CD4-positive, alpha-beta T cell treated with Interleukin-2 at 100 ng/mL for 4 hours (primary cell): ENCODE data around the gene RUNX3.

Experiments
- DNase-seq: peaks from one replicate; pipeline ENCODE4 v3.0.0-alpha.2; 2020; ENCODE audit warnings: low spot score

Gene RUNX3

GRCh38 chr1:24946861-24947658, 17.0 kb upstream of the RUNX3 start:
- DNase-seq, result no peak

GRCh38 chr1:24945354-24946326, 15.6 kb upstream of the RUNX3 start:
- no peak for DNase-seq

GRCh38 chr1:24944318-24944717, 14.2 kb upstream of the RUNX3 start:
- DNase-seq, result no peak

DNA sequence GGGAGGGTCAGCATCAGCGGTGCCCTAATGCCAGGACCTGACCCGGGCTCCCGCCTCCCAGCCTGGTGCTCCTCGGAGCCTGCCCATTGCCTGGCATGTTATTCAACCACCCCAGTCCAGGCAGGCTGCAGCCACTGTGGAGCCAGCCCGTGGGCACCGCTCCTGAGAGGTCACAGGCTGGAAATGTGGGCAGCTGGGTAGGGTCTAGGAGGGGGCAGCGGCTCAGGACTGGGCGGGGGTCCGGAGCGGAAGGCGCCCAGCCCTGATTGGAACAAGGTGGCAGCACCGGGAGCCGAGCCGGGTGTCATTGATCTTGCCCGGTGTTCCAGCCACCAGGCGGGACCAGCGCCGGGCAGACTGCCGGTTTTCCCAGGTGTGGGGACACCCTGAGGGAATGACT, 12.7 kb upstream of the RUNX3 start:
- DNase-seq, result no peak

GRCh38 chr1:24941564-24941963, 11.5 kb upstream of the RUNX3 start:
- DNase-seq, result no peak

DNA sequence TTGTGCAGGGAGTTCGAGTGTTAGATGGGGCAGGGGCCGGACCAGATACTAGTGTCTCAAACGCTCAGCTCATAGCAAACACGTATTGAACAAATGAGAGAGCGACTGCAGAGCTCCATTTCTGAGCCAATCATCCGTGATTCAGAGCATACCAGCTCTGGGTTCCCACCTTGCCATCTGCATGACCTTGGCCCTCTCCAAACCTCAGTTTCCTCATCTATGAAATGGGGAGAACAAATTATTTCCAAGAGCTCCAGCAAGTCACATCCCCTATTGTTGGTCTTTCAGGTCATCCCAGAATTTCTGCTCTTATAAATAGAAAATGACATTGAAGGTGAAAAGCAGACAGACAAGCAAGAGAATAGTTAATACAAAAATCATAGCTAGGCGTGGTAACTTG, 10.2 kb upstream of the RUNX3 start:
- no peak for DNase-seq

- DNase-seq, result no peak
These were observed 9.7 kb upstream of the RUNX3 start for GRCh38 chr1:24939675-24940193.

DNA sequence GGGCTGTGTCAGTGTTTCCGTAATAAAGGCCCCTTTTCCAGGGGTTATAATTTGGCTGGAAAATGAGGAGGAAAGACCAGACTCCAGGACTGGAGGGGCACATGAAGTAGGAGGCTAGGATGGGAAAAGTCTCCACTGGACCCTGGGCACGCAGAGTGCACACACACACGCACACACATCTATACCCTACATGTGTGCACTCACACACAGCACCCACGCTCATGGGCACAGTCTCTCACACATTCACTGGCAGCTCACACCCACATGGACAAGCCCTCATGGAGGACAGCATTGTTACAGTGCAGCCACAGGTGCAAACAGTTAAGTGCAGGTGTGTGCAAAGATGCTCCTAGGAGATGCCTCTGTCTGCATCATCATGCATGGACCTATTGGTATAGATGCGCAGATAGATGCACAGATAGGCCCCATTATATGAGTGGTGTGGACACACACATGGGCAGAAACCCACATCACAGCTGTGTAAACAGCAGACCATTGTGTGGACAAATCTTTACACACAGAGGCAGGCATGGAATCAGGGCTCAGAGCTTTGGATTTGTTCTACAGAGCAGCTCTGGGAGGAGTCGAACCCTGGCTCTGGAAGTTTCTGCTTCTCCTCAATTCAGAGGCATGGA, 9.1 kb upstream of the RUNX3 start:
- no peak for DNase-seq

GRCh38 chr1:24938276-24938675, 8.2 kb upstream of the RUNX3 start:
- no peak for DNase-seq

GRCh38 chr1:24936684-24937083, 6.6 kb upstream of the RUNX3 start:
- no peak for DNase-seq

DNA sequence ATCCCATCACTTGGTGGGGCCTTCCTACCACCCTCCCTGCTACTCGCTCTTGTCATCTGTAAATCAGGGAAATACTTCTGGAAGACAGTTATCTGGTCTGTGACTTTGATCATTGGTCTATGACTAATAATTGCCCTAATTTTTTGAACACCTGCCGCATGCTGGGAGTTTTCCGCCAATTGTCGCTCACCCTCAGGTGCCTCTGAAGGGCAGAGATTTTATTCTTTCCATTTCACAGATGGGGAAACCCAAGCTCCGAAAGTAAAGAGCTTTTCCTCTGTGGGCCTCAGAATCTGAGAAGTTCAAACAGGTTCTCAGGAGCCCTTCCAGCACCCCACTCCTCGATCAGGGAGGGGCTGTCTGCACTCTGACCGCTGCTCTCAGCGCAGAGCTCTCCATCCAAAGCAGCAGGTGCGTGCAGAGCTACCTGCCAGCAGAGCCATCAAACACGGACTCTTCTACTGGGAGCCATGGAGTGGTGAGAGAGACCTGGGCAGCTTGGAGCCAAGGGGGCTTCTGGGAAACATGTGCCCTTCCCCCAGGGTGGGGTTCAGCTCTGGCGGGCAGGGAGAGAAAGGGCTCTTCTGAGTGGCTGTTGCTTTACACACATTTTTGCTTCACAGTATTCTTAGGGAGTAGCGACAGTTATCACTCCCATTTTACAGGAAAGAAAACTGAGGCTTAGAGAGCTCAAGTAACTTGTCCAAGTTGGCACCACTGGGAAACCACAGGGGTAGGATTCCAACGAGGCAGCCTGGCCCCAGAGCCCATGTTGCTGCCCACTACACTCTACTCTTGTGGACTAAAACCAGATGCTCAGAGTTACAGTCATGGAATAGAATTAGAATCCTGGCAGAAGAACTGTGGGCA, 5.8 kb upstream of the RUNX3 start:
- no peak for DNase-seq

DNA sequence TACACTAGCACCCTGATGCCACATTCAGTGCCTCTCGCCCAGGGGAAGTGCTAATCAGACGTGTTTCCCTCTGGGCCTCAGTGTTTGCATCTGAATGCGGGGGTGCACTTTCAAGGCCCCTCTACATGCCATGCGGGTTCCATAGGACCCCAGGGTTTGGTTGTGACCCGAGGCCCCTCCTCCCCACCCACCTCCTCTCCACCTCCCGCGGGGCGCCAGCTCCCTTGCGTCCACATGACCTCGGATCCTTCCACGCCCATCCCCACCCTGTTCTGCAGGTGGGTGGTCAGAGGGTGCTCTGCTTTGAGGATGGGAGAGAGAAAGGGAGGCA, 5.1 kb upstream of the RUNX3 start:
- no peak for DNase-seq

GRCh38 chr1:24934310-24935195, 4.5 kb upstream of the RUNX3 start:
- DNase-seq, result no peak

GRCh38 chr1:24933468-24933867, 3.4 kb upstream of the RUNX3 start:
- DNase-seq, result no peak

DNA sequence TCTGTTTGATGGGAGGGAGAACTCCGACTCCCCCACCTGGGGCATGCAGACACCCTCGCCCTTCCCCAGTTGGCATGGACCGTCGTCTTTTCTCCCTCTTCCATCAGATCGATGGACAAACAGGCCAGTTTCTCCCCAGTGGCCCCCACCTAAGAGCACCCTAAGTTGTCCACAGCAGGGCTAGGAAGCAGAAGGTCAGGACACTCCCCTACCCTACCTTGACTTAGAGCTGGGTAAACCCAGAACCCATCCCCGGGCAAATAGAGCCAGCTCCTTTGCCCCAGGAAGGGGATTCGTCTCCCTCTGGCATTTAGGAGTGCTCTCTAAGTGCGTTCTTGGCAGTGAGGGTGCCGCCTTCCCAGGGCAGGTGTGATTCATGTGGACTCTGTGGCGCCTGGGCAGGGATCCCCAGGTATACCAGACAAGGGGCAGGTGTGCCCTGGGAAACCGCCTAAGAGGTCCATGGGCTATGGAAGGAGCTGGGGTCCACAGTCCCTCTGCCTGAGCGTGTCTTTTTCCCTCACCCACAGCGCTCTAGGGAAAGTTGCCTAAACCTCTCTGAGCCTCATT, 2.7 kb upstream of the RUNX3 start:
- DNase-seq, result no peak

- peak; percentile 63 for DNase-seq
These were observed 2.2 kb upstream of the RUNX3 start for GRCh38 chr1:24932284-24932683.

GRCh38 chr1:24931468-24932231, 1.6 kb upstream of the RUNX3 start:
- DNase-seq, result no peak

DNA sequence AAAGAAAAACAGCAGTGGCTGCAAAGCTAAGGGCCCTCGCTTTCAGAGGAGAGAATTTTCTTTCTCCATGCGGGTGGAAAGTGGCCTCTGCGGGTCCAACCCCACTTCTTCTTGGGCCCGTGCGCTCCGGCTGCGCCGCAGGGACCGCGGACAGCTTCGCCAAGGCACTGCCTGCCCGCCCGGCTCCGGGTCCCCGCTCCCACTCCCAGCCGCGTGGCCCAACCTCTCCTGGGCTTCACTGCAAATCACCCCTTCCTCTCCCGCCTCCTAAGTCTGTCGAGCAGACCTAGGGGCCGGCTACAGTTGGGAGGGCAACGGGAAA, 1.0 kb upstream of the RUNX3 start:
- DNase-seq, result no peak

DNA sequence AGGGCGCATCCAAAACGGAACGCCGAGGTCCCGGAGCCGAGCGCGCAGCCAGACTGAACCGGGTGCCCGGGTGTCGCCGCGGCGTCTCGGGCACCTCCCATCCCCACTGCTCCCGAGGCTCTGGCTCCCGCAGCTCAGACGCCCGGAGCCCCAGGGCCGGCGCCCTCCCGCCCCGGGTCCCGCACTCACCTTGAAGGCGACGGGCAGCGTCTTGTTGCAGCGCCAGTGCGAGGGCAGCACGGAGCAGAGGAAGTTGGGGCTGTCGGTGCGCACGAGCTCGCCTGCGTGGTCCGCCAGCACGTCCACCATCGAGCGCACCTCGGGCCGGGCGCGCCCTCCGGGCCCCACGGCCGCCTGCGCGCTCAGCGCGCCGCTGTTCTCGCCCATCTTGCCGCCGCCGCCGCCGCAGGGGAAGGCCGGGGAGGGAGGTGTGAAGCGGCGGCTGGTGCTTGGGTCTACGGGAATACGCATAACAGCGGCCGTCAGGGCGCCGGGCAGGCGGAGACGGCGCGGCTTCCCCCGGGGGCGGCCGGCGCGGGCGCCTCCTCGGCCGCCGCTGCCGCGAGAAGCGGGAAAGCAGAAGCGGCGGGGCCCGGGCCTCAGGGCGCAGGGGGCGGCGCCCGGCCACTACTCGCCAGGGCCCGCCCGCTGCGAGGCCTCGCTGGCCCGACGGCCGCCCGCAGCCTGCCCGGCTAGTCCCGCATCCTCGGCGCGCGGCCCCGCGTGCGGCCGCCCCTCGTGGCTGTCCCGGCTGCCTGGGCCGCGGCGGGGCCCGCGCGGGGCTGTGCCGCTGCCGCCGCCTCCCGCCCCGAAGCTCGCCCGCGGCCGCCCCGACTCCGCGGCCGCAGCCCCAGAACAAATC, 447 bp downstream of the RUNX3 start:
- DNase-seq, result peak; percentile 38
